Measurements from ENCODE around the gene TYW1B. TPM values are rescaled to one million over a fixed set of nuclear protein-coding genes. Genes with fewer than 3 reads are reported as not detected.
A peak's percentile ranks its signal among the peaks of the same experiment; 100 is the strongest.
"Not testable (repeated sequence)": the region's sequence is repeated elsewhere in the genome, so short reads cannot be mapped to it uniquely, and the experiment has no call there.

Gene TYW1B
- total RNA-seq, 8 experiments from 2014 or later, result 2.1 to 14.2 (median 3.0) TPM

DNA sequence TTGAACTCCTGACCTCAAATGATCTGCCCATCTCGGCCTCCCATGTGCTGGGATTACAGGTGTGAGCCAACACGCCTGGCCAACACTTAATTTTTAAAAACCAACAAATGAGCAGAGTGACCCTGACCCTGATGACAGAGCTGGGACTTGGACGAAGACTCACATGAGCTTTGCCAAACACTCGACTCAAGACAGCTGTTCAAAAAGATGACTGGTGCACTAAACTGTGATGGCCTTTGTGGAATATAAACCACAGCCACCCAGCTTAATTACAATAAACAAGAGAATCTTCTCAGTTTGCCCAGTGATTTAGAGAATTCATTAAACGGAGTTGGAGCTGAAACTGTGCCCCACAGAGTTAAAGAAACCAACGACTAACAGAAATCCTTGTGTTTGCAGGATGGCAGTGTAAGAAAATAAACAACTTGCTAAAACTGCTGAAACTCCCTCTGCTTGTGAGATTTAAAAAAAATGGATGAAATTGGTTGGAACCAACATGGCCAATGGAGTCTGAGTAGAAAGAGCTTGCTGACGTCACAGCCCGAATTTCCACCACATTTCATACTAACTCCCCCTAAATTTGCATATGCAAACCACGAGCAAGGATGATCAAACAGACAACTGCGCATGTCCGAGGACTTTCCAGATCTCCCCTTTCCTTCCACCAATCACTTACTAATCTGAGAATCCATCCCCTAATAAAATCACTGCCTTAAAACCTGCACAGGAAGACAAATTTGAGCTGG is 209.4 kb downstream of the TYW1B start:
- in situ Hi-C loops (cut with MboI; ENCODE audit: low pct_unique_long_range_greater_than_20kb in 2 of 9, low sequenced_read_pairs in 9 of 9, unreplicated experiment in 9 of 9); H3K27ac ChIP-seq; H3K4me3 ChIP-seq; ATAC-seq (replicated peaks in 6 of 8): not testable (repeated sequence)
- WGBS, 10 experiments, result 13 to 94% (median 86%) methylated on average over 2 to 7 of the region's 11 CpGs
- peaks cover 4 to 17% of the 10 kb centered on the region in 2 donors for H3K4me1 ChIP-seq (replicated peaks in 1 of 2)

DNA sequence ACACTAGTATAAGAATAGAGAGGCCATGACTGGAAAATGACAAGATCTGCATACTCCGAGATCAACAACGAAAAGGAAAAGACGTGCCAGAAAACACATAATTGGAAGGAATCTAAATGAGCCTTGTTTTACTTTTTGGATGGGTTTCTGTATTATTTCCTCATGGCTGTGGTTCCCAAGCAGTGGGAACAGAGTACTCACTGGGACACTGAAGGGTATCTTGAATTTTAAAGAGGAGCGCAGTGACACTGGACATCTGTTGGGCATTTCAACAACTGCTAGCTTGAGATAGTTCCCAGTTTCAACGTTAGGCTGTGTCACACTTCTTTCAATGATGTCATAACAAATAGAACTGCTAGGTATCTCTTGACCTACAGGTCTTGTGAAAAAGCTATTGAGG is 218.2 kb downstream of the TYW1B start:
- ATAC-seq (replicated peaks in 6 of 8); in situ Hi-C loops (cut with MboI; ENCODE audit: low pct_unique_long_range_greater_than_20kb in 2 of 9, low sequenced_read_pairs in 9 of 9, unreplicated experiment in 9 of 9); H3K4me1 ChIP-seq (replicated peaks in 1 of 2); H3K4me3 ChIP-seq; H3K27ac ChIP-seq: not testable (repeated sequence)
- 83 to 100% (median 93%) methylated on average over 1 to 3 of the region's 5 CpGs; no CpG with 5 or more reads in 1 of the 10 experiments for WGBS, 10 experiments

DNA sequence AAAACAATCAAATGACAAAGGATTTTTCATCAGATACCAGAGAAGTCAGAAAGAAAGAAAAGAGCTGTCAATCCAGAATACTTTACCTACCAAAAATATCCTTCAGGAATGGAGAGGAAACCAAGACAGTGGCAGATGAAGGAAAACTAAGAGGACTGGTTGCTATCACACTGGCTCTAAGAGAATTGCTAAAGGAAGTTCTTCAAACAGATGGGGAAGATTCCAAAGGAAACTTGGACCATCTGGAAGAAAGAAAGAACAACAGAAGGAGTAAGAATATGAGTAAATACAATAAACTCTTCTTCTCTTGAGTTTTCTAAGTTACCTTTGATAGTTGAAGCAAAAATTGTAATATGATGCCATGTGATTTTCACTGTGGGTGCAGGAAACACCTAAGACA is 220.0 kb downstream of the TYW1B start:
- H3K27ac ChIP-seq; H3K4me1 ChIP-seq (replicated peaks in 1 of 2); H3K4me3 ChIP-seq; in situ Hi-C loops (cut with MboI; ENCODE audit: low pct_unique_long_range_greater_than_20kb in 2 of 9, low sequenced_read_pairs in 9 of 9, unreplicated experiment in 9 of 9); ATAC-seq (replicated peaks in 6 of 8): not testable (repeated sequence)

DNA sequence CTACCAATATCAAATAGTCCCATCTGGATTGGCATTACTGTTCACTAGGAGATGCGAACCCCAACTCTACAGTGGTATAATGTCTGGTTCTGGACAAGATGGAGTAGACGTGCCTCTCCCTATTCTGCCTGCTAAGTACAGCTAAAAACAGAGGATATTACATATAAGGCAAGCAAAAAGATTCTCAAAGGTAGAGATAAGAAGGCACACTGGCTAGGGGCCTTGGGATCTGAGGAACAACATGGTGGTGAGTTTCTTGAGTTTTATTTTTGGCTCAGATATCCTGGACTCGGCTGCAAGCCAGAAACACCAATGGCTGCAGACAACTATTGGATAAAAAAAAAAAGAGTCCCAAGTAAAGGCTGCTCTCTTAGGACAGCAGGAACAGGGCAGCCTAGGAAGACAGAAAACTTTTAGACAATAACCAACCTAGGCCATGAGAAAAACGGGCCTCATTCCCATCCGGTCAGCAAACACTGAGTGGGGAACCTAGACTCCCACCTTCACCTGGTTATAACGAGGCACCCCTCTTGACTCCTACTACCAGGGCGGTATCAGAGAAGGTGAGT is 222.1 kb downstream of the TYW1B start:
- ATAC-seq (replicated peaks in 6 of 8); in situ Hi-C loops (cut with MboI; ENCODE audit: low pct_unique_long_range_greater_than_20kb in 2 of 9, low sequenced_read_pairs in 9 of 9, unreplicated experiment in 9 of 9); H3K4me3 ChIP-seq; H3K27ac ChIP-seq; H3K4me1 ChIP-seq (replicated peaks in 1 of 2): not testable (repeated sequence)
- WGBS, 10 experiments, result 80 to 100% (median 100%) methylated on average over 1 to 2 of the region's 7 CpGs; no CpG with 5 or more reads in 7 of the 10 experiments

DNA sequence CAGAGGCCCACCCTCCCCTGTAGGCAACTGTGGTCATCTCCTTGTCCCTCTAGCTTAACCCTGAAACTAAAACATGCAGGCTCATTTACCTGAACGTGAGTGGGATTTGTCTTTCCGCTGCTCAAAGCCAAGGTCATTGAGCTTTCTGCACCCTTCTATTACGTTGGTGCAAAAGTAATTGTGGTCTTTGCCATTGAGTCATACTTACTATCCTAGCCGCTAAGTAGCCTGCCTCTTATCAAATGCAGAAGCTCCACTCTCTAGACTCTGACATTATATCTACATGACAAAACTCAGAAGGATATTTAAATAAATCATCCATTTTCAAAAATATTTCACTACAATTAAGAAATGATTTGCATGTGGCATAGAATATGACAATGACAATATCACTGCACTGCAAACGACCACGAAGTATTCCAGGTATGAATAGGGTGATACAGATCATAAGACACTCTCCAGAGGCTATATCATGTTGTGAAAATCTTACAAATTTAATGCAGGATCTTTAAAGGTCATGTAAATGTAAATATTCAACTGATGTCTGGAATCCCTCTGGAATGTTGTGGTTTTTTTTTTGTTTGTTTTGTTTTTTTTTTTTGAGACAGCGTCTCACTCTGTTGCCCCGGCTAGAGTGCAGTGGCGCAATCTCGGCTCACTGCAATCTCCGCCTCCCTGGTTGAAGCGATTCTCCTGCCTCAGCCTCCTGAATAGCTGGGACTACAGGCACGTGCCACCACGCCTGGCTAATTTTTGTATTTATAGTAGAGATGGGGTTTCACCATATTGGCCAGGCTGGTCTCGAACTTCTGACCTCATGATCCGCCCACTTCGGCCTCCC is 223.0 kb downstream of the TYW1B start:
- H3K4me1 ChIP-seq (replicated peaks in 1 of 2); in situ Hi-C loops (cut with MboI; ENCODE audit: low pct_unique_long_range_greater_than_20kb in 2 of 9, low sequenced_read_pairs in 9 of 9, unreplicated experiment in 9 of 9); H3K27ac ChIP-seq; H3K4me3 ChIP-seq: not testable (repeated sequence)
- ATAC-seq (replicated peaks in 6 of 8), result peak in 3 of 8 experiments; percentile 41 to 80 (median 66)
- WGBS, 10 experiments, result 50 to 100% (median 100%) methylated on average over 1 to 8 of the region's 17 CpGs; no CpG with 5 or more reads in 1 of the 10 experiments

DNA sequence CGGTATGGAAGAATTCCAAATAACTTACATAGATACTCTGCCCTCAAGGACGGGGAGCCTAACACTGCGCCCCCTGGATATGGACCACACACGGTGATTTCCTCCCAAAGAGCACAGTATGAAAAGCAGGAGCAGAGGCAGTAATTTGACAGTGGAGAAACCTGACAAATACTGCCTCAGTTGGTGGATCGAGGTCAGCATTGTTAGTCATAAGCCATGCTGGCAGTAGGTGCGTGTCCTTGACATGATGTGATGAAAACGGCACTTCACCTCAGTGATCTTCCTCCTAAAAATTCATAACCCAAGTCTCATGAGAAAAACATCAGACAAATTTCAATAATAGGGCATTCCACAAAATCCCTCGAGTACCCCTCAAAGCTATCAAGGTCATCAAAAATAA is 224.5 kb downstream of the TYW1B start:
- H3K4me3 ChIP-seq; ATAC-seq (replicated peaks in 6 of 8); in situ Hi-C loops (cut with MboI; ENCODE audit: low pct_unique_long_range_greater_than_20kb in 2 of 9, low sequenced_read_pairs in 9 of 9, unreplicated experiment in 9 of 9); H3K27ac ChIP-seq; H3K4me1 ChIP-seq (replicated peaks in 1 of 2): not testable (repeated sequence)
- 80 to 100% (median 95%) methylated on average over 1 to 4 of the region's 8 CpGs; no CpG with 5 or more reads in 2 of the 10 experiments for whole genome bisulfite sequencing, 10 experiments

DNA sequence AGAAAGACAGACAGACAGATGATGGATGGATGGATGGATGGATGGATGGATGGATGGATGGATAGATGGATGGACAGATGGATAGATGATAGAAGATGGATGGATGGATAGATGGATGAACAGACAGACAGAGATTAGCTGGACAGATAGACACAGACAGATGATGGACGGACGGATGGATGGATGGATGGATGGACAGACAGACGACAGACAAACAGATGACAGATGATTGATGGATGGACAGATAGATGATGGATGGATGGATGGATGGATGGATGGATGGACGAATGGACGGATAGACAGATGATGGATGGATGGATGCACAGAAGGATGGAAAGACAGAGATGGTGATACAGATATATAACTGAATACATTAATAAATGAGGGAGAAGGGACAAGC is 224.9 kb downstream of the TYW1B start:
- in situ Hi-C loops (cut with MboI; ENCODE audit: low pct_unique_long_range_greater_than_20kb in 2 of 9, low sequenced_read_pairs in 9 of 9, unreplicated experiment in 9 of 9), result no loop called here
- H3K27ac ChIP-seq, result no peak overlapping the region
- H3K4me1 ChIP-seq (replicated peaks in 1 of 2), result no peaks in the 10 kb centered on the region
- H3K4me3 ChIP-seq, result no peak overlapping the region
- no peak for ATAC-seq (replicated peaks in 6 of 8)
- 64 to 98% (median 91%) methylated on average over 2 to 5 of the region's 5 CpGs for WGBS, 10 experiments

DNA sequence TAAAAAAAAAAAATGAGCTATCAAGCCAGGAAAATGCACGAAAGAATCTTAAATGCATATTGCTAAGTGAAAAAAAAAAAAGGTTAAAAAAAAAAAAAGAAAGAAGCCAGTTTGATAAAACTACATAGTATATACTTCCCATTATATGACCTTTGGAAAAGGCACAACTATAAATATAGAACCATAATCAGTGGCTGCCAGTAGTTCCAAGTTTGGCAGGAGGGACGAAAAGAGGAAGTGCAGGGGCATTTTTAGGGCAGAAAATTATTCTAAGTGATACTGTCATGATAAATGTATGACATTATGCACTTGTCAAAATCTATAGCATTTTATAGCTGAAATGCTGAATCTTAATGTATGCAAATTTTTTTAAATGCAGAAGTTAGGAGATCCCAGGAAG is 226.3 kb downstream of the TYW1B start:
- H3K27ac ChIP-seq; H3K4me1 ChIP-seq (replicated peaks in 1 of 2); ATAC-seq (replicated peaks in 6 of 8); in situ Hi-C loops (cut with MboI; ENCODE audit: low pct_unique_long_range_greater_than_20kb in 2 of 9, low sequenced_read_pairs in 9 of 9, unreplicated experiment in 9 of 9); H3K4me3 ChIP-seq: not testable (repeated sequence)
- 21 to 100% (median 70%) methylated on average over 1 to 2 of the region's 2 CpGs; no CpG with 5 or more reads in 2 of the 10 experiments for WGBS, 10 experiments

DNA sequence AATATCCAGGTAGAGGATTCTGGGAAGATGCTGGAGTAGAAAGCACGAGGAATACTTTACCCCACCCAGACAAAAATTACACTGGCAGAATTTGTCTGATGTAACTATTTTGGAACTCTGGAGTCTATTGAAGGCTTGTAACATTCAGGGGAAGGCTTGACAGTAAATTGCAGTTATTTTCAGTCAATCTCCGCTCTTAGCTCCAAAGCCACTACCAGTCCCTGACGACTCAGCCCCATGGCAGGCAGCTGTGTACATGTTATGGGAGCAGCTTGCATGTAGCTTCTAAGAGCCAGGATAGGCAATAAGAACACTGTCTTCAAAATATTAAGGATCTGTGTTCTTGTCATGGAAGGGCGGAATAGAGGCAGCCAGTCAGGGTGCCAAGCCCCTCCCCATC is 238.0 kb downstream of the TYW1B start:
- H3K4me3 ChIP-seq; H3K4me1 ChIP-seq (replicated peaks in 1 of 2); H3K27ac ChIP-seq; ATAC-seq (replicated peaks in 6 of 8); in situ Hi-C loops (cut with MboI; ENCODE audit: low pct_unique_long_range_greater_than_20kb in 2 of 9, low sequenced_read_pairs in 9 of 9, unreplicated experiment in 9 of 9): not testable (repeated sequence)
- 87 to 100% (median 93%) methylated on average over 1 to 4 of the region's 4 CpGs; no CpG with 5 or more reads in 7 of the 10 experiments for WGBS, 10 experiments

DNA sequence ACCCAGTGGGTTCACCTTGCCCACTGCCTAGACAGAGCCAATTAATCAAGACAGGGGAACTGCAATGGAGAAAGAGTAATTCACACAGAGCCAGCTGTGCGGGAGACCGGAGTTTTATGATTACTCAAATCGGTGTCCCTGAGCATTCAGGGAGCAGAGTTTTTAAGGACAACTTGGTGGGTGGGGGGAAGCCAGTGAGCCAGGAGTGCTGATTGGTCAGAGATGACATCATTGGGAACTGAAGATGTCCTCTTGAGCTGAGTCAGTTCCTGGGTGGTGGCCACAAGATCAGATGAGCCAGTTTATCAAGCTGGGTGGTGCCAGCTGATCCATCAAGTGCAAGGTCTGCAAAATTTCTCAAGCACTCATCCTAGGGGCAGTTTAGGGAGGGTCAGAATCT is 240.7 kb downstream of the TYW1B start:
- in situ Hi-C loops (cut with MboI; ENCODE audit: low pct_unique_long_range_greater_than_20kb in 2 of 9, low sequenced_read_pairs in 9 of 9, unreplicated experiment in 9 of 9); ATAC-seq (replicated peaks in 6 of 8); H3K27ac ChIP-seq; H3K4me1 ChIP-seq (replicated peaks in 1 of 2); H3K4me3 ChIP-seq: not testable (repeated sequence)
- WGBS, 10 experiments, result no CpG with 5 or more reads among the region's 3 CpGs

DNA sequence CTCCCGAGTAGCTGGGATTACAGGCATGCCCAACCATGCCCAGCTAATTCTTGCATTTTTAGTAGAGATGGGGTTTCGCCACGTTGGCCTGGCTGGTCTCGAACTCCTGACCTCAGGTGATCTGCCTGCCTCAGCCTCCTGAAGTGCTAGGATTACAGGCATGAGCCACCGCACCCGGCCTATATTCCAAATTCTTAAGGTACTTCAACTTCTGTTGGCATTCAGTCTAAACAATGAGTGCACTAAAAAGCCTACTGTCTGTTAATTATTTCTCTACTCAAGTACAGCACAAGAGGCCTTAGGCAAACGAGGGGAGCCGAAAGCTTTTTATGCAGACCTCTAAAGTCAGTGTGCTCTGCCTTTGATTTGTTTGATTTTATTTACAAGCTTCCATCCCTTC is 243.4 kb downstream of the TYW1B start:
- H3K4me3 ChIP-seq; H3K4me1 ChIP-seq (replicated peaks in 1 of 2); ATAC-seq (replicated peaks in 6 of 8); in situ Hi-C loops (cut with MboI; ENCODE audit: low pct_unique_long_range_greater_than_20kb in 2 of 9, low sequenced_read_pairs in 9 of 9, unreplicated experiment in 9 of 9); H3K27ac ChIP-seq: not testable (repeated sequence)
- 68 to 100% (median 93%) methylated on average over 1 to 4 of the region's 8 CpGs; no CpG with 5 or more reads in 3 of the 10 experiments for WGBS, 10 experiments

DNA sequence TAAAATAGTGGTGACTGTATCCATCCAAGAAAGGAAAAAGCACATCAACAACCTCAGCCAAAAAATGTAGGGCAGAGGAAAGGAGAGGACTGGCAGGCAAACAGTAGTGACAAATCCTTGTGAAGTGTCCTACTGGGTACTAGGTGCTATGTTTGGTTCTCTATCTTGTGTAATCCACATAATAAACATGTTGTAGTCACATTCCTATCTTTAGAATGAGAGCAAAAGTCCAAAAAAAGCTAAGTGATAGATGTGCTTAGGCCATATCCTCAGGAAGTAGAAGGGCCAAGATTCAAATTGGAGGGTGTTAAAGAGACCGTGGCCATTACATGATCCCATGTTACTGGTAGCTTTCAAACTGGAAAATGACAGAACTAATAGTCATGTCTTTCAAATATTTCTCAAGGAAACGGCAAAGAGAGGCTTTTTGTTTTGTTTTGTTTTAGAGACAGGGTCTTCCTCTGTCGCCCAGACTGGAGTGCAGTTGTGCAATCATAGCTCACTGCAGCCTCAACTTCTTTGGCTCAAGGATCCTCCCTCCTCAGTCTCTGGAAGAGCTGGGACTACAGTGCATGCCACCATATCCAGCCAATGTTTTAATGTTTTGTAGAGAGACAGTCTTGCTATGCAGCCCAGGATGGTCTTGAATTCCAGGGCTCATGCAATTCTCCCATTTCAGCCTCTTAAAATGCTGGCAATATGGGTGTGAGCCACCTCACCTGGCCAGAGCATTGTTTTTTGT is 244.2 kb downstream of the TYW1B start:
- H3K27ac ChIP-seq; H3K4me1 ChIP-seq (replicated peaks in 1 of 2); H3K4me3 ChIP-seq; in situ Hi-C loops (cut with MboI; ENCODE audit: low pct_unique_long_range_greater_than_20kb in 2 of 9, low sequenced_read_pairs in 9 of 9, unreplicated experiment in 9 of 9); ATAC-seq (replicated peaks in 6 of 8): not testable (repeated sequence)
- WGBS, 10 experiments, result 33 to 100% (median 94%) methylated on average over 1 to 3 of the region's 3 CpGs; no CpG with 5 or more reads in 1 of the 10 experiments

All from motor neuron (in vitro differentiated cells).